PC-9 (cell line): ENCODE results near the gene ABLIM2. TPM values are rescaled to one million over a fixed set of nuclear protein-coding genes. Genes with fewer than 3 reads are reported as not detected.

Experiments
- BruUV-seq: library from RNA; stranded (reverse); fragments of 400-500 nt; replicated peaks from 2 replicates; lab custom pipeline; 2021; lab: Mats Ljungman, UMichigan
- CTCF ChIA-PET: fragments of 300-600 bp; sonication (Branson Sonifier 250); formaldehyde crosslinking; loops from one replicate; lab custom pipeline; 2022; ENCODE audit warnings: antibody characterized with exemption; lab: Charles Lee
- POLR2A ChIA-PET: fragments of 300-600 bp; sonication (Branson Sonifier 250); formaldehyde crosslinking; loops from one replicate; lab custom pipeline; 2022; ENCODE audit warnings: antibody characterized with exemption; ENCODE audit not compliant: unreplicated experiment; lab: Charles Lee
- DNase-seq, 2 experiments: peaks; one replicate each; pipeline versions ENCODE4 v3.0.0 to v3.0.0-alpha.2; 2015 to 2022; ENCODE audit warnings: mixed read lengths in 1 of 2
- H2AFZ ChIP-seq: fragments of 200-600 bp; sonication (generic); 2 replicates; pipeline ENCODE4 v1.8.1; 2017; ENCODE audit warnings: antibody characterized with exemption
- H3F3A ChIP-seq: fragments of 200-600 bp; sonication (generic); 2 replicates; pipeline ENCODE4 v1.8.1; 2017; ENCODE audit warnings: antibody characterized with exemption, mild to moderate bottlenecking, low read depth; ENCODE audit not compliant: insufficient read depth
- H3K27ac ChIP-seq: fragments of 200-600 bp; sonication (generic); 2 replicates; pipeline ENCODE4 v1.6.1; 2016; ENCODE audit warnings: mixed run types
- H3K27me3 ChIP-seq: fragments of 200-600 bp; sonication (generic); 2 replicates; pipeline ENCODE4 v1.6.1; 2016; ENCODE audit warnings: low read depth, mixed run types; ENCODE audit not compliant: insufficient read depth
- H3K36me3 ChIP-seq: fragments of 200-600 bp; sonication (generic); 2 replicates; pipeline ENCODE4 v1.6.1; 2016; ENCODE audit warnings: low read depth, mixed run types
- H3K4me1 ChIP-seq: fragments of 200-600 bp; sonication (generic); replicated peaks from 2 replicates; pipeline ENCODE4 v1.6.1; 2016; ENCODE audit warnings: mixed run types; ENCODE audit not compliant: insufficient read depth
- H3K4me2 ChIP-seq: fragments of 200-600 bp; sonication (generic); 2 replicates; pipeline ENCODE4 v1.6.1; 2017; ENCODE audit warnings: mixed run types
- H3K4me3 ChIP-seq: fragments of 200-600 bp; sonication (generic); 2 replicates; pipeline ENCODE4 v1.6.1; 2016; ENCODE audit warnings: mixed run types
- H3K79me2 ChIP-seq: fragments of 200-600 bp; sonication (generic); 2 replicates; pipeline ENCODE4 v1.6.1; 2017; ENCODE audit warnings: low read depth, mixed run types
- H3K9me2 ChIP-seq: fragments of 200-600 bp; sonication (generic); 2 replicates; pipeline ENCODE4 v1.8.1; 2017; ENCODE audit warnings: mild to moderate bottlenecking; ENCODE audit not compliant: insufficient read depth
- H3K9me3 ChIP-seq: fragments of 200-600 bp; sonication (generic); 2 replicates; pipeline ENCODE4 v1.8.1; 2016; ENCODE audit warnings: low read depth; ENCODE audit not compliant: insufficient read depth
- H4K20me1 ChIP-seq: fragments of 200-600 bp; sonication (generic); 2 replicates; pipeline ENCODE4 v1.8.1; 2017; ENCODE audit not compliant: insufficient read depth
- EZH2 ChIP-seq: fragments of 200-600 bp; sonication (generic); IDR thresholded peaks from 2 replicates; pipeline ENCODE4 v1.8.0; 2017; ENCODE audit warnings: antibody characterized with exemption, low read depth
- intact Hi-C: fragments of 100-400 bp; cut with micrococcal nuclease; formaldehyde crosslinking; loops from one replicate; pipeline ENCODE4 v1.10.0; 2022; ENCODE audit not compliant: unreplicated experiment
- total RNA-seq: library from RNA; stranded (reverse); gene quantifications from 2 replicates; pipeline ENCODE4 v1.2.3, GENCODE V29; 2021
- TF ChIP-seq, protein P1 (sequence below): fragments of 200-600 bp; sonication (generic); conservative IDR thresholded peaks from 2 replicates; pipeline ENCODE4 v1.6.1; 2017; ENCODE audit warnings: mixed run types, antibody characterized with exemption, mild to moderate bottlenecking, moderate library complexity

ABLIM2 gene
- total RNA-seq, 1 experiment from 2014 or later, result 1.6 TPM

DNA sequence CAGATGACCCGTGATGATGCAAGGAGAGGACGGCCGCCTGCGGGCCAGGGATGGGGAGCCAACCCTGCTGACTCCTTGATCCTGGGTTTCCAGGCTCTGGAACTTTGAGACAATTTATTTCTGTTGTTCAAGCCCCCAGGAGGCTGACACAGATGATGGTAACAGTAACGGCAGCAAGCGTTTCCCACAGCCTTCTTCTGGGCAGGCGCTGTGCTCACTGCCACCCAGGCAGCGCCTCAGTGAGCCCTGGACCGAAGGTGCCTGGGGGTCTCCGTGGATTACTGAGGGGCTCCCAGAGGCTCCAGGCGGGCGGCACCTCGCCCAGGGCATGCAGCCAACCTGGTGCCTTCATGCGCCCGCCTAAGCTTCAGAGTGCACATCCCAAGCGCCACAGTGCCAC is 115.0 kb downstream of the ABLIM2 start:
- intact Hi-C loops, result no loop called here
- no peak overlapping the region for H3K4me3 ChIP-seq
- CTCF ChIA-PET, result no interaction called here

DNA sequence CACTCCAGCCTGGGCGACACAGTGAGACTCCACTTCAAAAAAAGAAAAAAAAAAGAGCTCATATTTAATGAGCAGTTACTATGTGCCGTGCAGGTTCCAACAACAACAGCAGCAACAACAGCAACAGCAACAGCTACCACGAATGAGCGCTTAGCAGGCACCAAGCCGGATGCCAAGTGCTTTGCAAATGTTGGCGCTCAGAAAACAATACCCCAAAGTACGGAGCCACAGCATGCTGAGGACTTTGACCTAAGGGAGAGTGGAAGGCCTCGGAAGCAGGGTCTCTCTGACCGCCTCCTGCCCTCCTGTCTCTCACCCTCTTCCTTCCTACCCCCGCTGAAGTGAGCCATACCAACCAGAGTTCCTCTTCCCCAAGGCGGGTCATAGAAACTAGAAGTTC is 116.7 kb downstream of the ABLIM2 start:
- no peaks in the 10 kb centered on the region for H3F3A ChIP-seq
- no peak overlapping the region for H3K27ac ChIP-seq
- no peaks in the 10 kb centered on the region for H3K79me2 ChIP-seq
- DNase-seq, result no peak
- H2AFZ ChIP-seq, result no peak overlapping the region
- no peaks in the 10 kb centered on the region for H3K36me3 ChIP-seq
- no peak overlapping the region for H3K4me2 ChIP-seq
- H3K9me2 ChIP-seq, result no peaks in the 10 kb centered on the region
- POLR2A ChIA-PET, result no interaction called here
- no peaks in the 10 kb centered on the region for H3K9me3 ChIP-seq
- CTCF ChIA-PET, result no interaction called here
- BruUV-seq, result no TSS peak
- intact Hi-C loops, result no loop called here
- H4K20me1 ChIP-seq, result no peaks in the 10 kb centered on the region
- H3K27me3 ChIP-seq, result 0 out of 2 replicates have a peak, but pooled peaks cover 2% of the 10 kb centered on the region
- TF ChIP-seq, protein P1, sequence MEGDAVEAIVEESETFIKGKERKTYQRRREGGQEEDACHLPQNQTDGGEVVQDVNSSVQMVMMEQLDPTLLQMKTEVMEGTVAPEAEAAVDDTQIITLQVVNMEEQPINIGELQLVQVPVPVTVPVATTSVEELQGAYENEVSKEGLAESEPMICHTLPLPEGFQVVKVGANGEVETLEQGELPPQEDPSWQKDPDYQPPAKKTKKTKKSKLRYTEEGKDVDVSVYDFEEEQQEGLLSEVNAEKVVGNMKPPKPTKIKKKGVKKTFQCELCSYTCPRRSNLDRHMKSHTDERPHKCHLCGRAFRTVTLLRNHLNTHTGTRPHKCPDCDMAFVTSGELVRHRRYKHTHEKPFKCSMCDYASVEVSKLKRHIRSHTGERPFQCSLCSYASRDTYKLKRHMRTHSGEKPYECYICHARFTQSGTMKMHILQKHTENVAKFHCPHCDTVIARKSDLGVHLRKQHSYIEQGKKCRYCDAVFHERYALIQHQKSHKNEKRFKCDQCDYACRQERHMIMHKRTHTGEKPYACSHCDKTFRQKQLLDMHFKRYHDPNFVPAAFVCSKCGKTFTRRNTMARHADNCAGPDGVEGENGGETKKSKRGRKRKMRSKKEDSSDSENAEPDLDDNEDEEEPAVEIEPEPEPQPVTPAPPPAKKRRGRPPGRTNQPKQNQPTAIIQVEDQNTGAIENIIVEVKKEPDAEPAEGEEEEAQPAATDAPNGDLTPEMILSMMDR, result no peak
- no peak for TF ChIP-seq EZH2
- H3K4me1 ChIP-seq, result no peaks in the 10 kb centered on the region
- H3K4me3 ChIP-seq, result no peak overlapping the region

More for the DNA sequence above, 115.0 kb downstream of the ABLIM2 start:
- TF ChIP-seq, protein P1, result no peak
- no peak for TF ChIP-seq EZH2
- Histone ChIP-seq H3K79me2 (no peaks in the 10 kb centered on the region), H3K4me1 (no peaks in the 10 kb centered on the region), H3K27ac (no peak overlapping the region), H4K20me1 (no peaks in the 10 kb centered on the region), H3F3A (no peaks in the 10 kb centered on the region), H2AFZ (no peak overlapping the region), H3K27me3 (0 out of 2 replicates have a peak, but pooled peaks cover 2% of the 10 kb centered on the region), H3K36me3 (no peaks in the 10 kb centered on the region), H3K9me3 (no peaks in the 10 kb centered on the region), H3K4me2 (no peak overlapping the region), H3K9me2 (no peaks in the 10 kb centered on the region)
- no peak for DNase-seq
- POLR2A ChIA-PET, result no interaction called here
- no TSS peak for BruUV-seq

DNA sequence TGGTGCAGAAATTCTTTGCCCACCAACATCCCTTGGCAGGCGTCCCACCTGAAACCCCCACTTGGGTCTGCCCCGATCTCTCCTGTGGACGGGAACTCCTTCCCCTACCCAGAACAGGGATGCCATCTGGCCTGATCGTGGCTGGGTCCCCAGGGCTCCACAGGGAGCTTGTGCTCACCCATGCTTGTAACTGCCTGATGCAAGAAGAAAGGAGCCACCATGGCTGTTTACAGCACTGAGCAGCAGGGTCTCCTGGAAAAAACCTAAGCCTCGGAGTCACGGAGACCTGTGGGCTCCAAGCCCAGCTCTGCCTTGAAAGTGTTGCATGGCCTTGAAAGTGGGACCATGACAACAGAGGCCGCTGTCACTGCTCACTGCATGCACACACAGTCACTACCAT is 117.4 kb downstream of the ABLIM2 start:
- POLR2A ChIA-PET, result no interaction called here
- Histone ChIP-seq H3K79me2 (no peaks in the 10 kb centered on the region), H3K27me3 (0 out of 2 replicates have a peak, but pooled peaks cover 2% of the 10 kb centered on the region), H4K20me1 (no peaks in the 10 kb centered on the region), H3F3A (no peaks in the 10 kb centered on the region), H3K27ac (no peak overlapping the region), H3K4me1 (no peaks in the 10 kb centered on the region), H3K9me3 (no peaks in the 10 kb centered on the region), H2AFZ (no peak overlapping the region), H3K36me3 (no peaks in the 10 kb centered on the region), H3K4me3 (no peak overlapping the region), H3K9me2 (no peaks in the 10 kb centered on the region), H3K4me2 (no peak overlapping the region)
- CTCF ChIA-PET, result no interaction called here
- intact Hi-C loops, result no loop called here
- TF ChIP-seq EZH2, result no peak
- TF ChIP-seq, protein P1, result no peak
- no peak for DNase-seq
- BruUV-seq, result no TSS peak
